GM12878 (cell line): ENCODE results near the gene ADA. TPM values are rescaled to one million over a fixed set of nuclear protein-coding genes. Genes with fewer than 3 reads are reported as not detected.

ENCODE experiments used
- ATAC-seq: fragments of 200-7000 bp; cut with Tn5 transposase; 3 replicates; pipeline ENCODE4 v1.9.1; 2020; ENCODE audit warnings: mild to moderate bottlenecking, moderate library complexity
- BruUV-seq: library from RNA; stranded (reverse); fragments of 400-500 nt; replicated peaks from 2 replicates; lab custom pipeline; 2021; lab: Mats Ljungman, UMichigan
- CTCF ChIA-PET: fragments of 300-600 bp; sonication (Branson Sonifier 250); formaldehyde crosslinking; extraction: SDS; loops from one replicate; lab custom pipeline; 2021; ENCODE audit warnings: inconsistent platforms; lab: Yijun Ruan, JAX
- POLR2A ChIA-PET: fragments of 350-600 bp; formaldehyde crosslinking; extraction: SDS; loops from one replicate; lab custom pipeline; 2021; ENCODE audit warnings: inconsistent platforms; lab: Charles Lee
- RAD21 ChIA-PET: fragments of 300-600 bp; sonication (Branson Sonifier 250); formaldehyde crosslinking; loops from one replicate; lab custom pipeline; 2023; ENCODE audit warnings: antibody characterized with exemption; ENCODE audit not compliant: unreplicated experiment; lab: Charles Lee
- SMC1A ChIA-PET: fragments of 300-600 bp; sonication (Branson Sonifier 250); formaldehyde crosslinking; loops from one replicate; lab custom pipeline; 2023; ENCODE audit not compliant: unreplicated experiment, uncharacterized antibody; lab: Charles Lee
- DNase-seq: peaks from one replicate; pipeline ENCODE4 v3.0.0-alpha.2; 2011; ENCODE audit warnings: low read depth, low spot score
- FAIRE-seq: peaks from 3 replicates; lab custom pipeline; 2011; peaks lifted over from hg19 to GRCh38; lab: Jason Lieb, UNC
- H2AFZ ChIP-seq: 2 replicates; pipeline ENCODE4 v1.6.0; 2011; ENCODE audit warnings: low read depth, low read length, control low read depth; ENCODE audit not compliant: control insufficient read depth
- H3K27ac ChIP-seq: 2 replicates; pipeline ENCODE4 v1.5.1; 2011; ENCODE audit warnings: control low read depth; ENCODE audit not compliant: control insufficient read depth, insufficient read depth
- H3K27me3 ChIP-seq, 2 experiments: replicated peaks in 1 of 2; 2 replicates each; pipeline versions ENCODE4 v1.6.0 to v1.6.1; 2011; ENCODE audit warnings: low read length in 1 of 2; ENCODE audit not compliant: control insufficient read depth in 2 of 2, insufficient read depth in 2 of 2
- H3K36me3 ChIP-seq, 2 experiments: 2 replicates each; pipeline ENCODE4 v1.5.1; 2011; ENCODE audit warnings: low read length in 1 of 2; ENCODE audit not compliant: control insufficient read depth in 2 of 2, insufficient read depth in 2 of 2
- H3K4me1 ChIP-seq: 2 replicates; pipeline ENCODE4 v1.6.1; 2011; ENCODE audit warnings: mild to moderate bottlenecking, low read length, moderate library complexity, mixed read lengths; ENCODE audit not compliant: control insufficient read depth, insufficient read depth
- H3K4me2 ChIP-seq: 2 replicates; pipeline ENCODE4 v1.6.0; 2011; ENCODE audit warnings: control low read depth; ENCODE audit not compliant: control insufficient read depth, insufficient read depth
- H3K4me3 ChIP-seq: fragments of 200-600 bp; sonication (generic); 2 replicates; pipeline ENCODE4 v1.5.1; 2016
- H3K79me2 ChIP-seq: 2 replicates; pipeline ENCODE4 v1.6.0; 2011; ENCODE audit warnings: low read length; ENCODE audit not compliant: control insufficient read depth, insufficient read depth
- H3K9ac ChIP-seq: 2 replicates; pipeline ENCODE4 v1.8.0; 2011; ENCODE audit warnings: low read length, control low read depth, mixed read lengths; ENCODE audit not compliant: control insufficient read depth, insufficient read depth
- H3K9me3 ChIP-seq: replicated peaks from 3 replicates; pipeline ENCODE4 v1.5.1; 2011; ENCODE audit warnings: mild to moderate bottlenecking, low read length; ENCODE audit not compliant: control insufficient read depth, insufficient read depth
- H4K20me1 ChIP-seq: 2 replicates; pipeline ENCODE4 v1.6.0; 2011; ENCODE audit not compliant: control insufficient read depth, insufficient read depth
- CREM ChIP-seq: IDR thresholded peaks from 2 replicates; pipeline ENCODE4 v1.6.1; 2014; ENCODE audit warnings: antibody characterized with exemption, low read depth
- MTA2 ChIP-seq: fragments of 450-650 bp; IDR thresholded peaks from 2 replicates; pipeline ENCODE4 v1.6.1; 2016; ENCODE audit warnings: low read depth, mild to moderate bottlenecking, moderate library complexity
- PKNOX1 ChIP-seq: fragments of 450-650 bp; IDR thresholded peaks from 2 replicates; pipeline ENCODE4 v1.6.1; 2016; ENCODE audit warnings: mild to moderate bottlenecking
- PML ChIP-seq: IDR thresholded peaks from 2 replicates; pipeline ENCODE4 v1.6.1; 2012; ENCODE audit warnings: low read length, inconsistent platforms
- PRDM15 ChIP-seq: fragments of 450-650 bp; formaldehyde crosslinking; IDR thresholded peaks from 2 replicates; pipeline ENCODE4 v1.4.0; 2020; ENCODE audit warnings: mild to moderate bottlenecking, moderate library complexity
- TARDBP ChIP-seq: IDR thresholded peaks from 2 replicates; pipeline ENCODE4 v1.6.1; 2016; ENCODE audit warnings: borderline replicate concordance
- ZBTB11 ChIP-seq: fragments of 450-650 bp; formaldehyde crosslinking; IDR thresholded peaks from 2 replicates; pipeline ENCODE4 v1.5.0; 2022; ENCODE audit warnings: mild to moderate bottlenecking, missing genetic modification characterization
- WGBS: methylation state at CpG from one replicate; pipeline ENCODE4 v1.1.6; 2016; ENCODE audit warnings: low lambda C conversion rate; ENCODE audit not compliant: insufficient replicate concordance, insufficient coverage; ENCODE audit errors: missing lambda C conversion rate; 5-methylcytosine and 5-hydroxymethylcytosine counted together
- in situ Hi-C: fragments of 300-500 bp; cut with MboI; formaldehyde crosslinking; loops from 9 replicates; pipeline ENCODE4 v1.14.3; 2018; ENCODE audit warnings: mixed read lengths
- intact Hi-C: fragments of 100-400 bp; cut with micrococcal nuclease; formaldehyde crosslinking; loops from one replicate; pipeline ENCODE4 v1.14.2; 2022; ENCODE audit not compliant: unreplicated experiment
- polyA plus RNA-seq, 11 experiments: library from polyadenylated mRNA; depleted of rRNA in 4 of 11; unstranded in 6 of 11; stranded (reverse) in 5 of 11; fragments of >200 nt; fragmentation: Nextera tagmentation in 4 of 11; fragmentation: Illumina TruSeq in 1 of 11; extraction: Ambion mirVana in 4 of 11; extraction: Trizol in 1 of 11; gene quantifications; 1 replicate in 1 of 11; 2 replicates in 10 of 11; pipeline versions ENCODE4 v1.2.1 to v1.2.3, GENCODE V29; 2011 to 2016; ENCODE audit warnings: inconsistent platforms in 2 of 11, missing spikeins in 2 of 11, low read depth in 1 of 11
- total RNA-seq, 4 experiments: library from RNA; depleted of rRNA in 3 of 4; stranded (reverse); fragments of >200 nt in 3 of 4; fragmentation: Illumina TruSeq in 1 of 4; extraction: Trizol in 1 of 4; gene quantifications; 2 replicates each; pipeline versions ENCODE4 v1.2.1 to v1.2.3, GENCODE V29; 2013 to 2021

The ADA gene
- total and polyA plus RNA-seq, 10 of the 15 experiments (the other 5 are each of a cell fraction or from before 2014, with no cell fraction given) = 40.9 to 217 (median 90.8) TPM

- no TSS peak for BruUV-seq
- DNase-seq (no peak), ATAC-seq (no peak), FAIRE-seq (no peak)
- ChIA-PET POLR2A (no interaction called here), CTCF (no interaction called here), SMC1A (no interaction called here), RAD21 (no interaction called here)
- Histone ChIP-seq H3K27me3 (no peaks in the 10 kb centered on the region), H3K9me3 (no peaks in the 10 kb centered on the region), H3K9ac (no peak overlapping the region), H3K4me1 (peaks cover 4% of the 10 kb centered on the region; the same call in 1 of the 2 replicates), H3K27ac (no peak overlapping the region), H3K4me2 (no peak overlapping the region), H3K4me3 (no peak overlapping the region), H2AFZ (no peak overlapping the region), H3K36me3 (no peaks in the 10 kb centered on the region), H4K20me1 (no peaks in the 10 kb centered on the region), H3K79me2 (no peaks in the 10 kb centered on the region)
- intact Hi-C loops (no loop called here), in situ Hi-C loops (loop anchor here (5.0 kb wide), 2 partner anchors 44 to 179 kb away; no protein-coding TSS in a partner anchor)
- 25% methylated on average over 7 of the region's 7 CpGs for WGBS
- TF ChIP-seq PKNOX1 (no peak), PML (no peak)
Observed at GRCh38 chr20:44688053-44688625, 36.6 kb upstream of the ADA start.

- Histone ChIP-seq H3K4me3 (no peak overlapping the region), H3K9ac (no peak overlapping the region), H3K27ac (no peak overlapping the region), H3K27me3 (no peaks in the 10 kb centered on the region), H3K36me3 (no peaks in the 10 kb centered on the region), H3K9me3 (no peaks in the 10 kb centered on the region), H3K4me2 (no peak overlapping the region), H4K20me1 (no peaks in the 10 kb centered on the region), H3K4me1 (peaks cover 4% of the 10 kb centered on the region; the same call in 1 of the 2 replicates), H2AFZ (no peak overlapping the region), H3K79me2 (no peaks in the 10 kb centered on the region)
- DNase-seq (no peak), FAIRE-seq (no peak), ATAC-seq (no peak)
- intact Hi-C loops (no loop called here), in situ Hi-C loops (loop anchor here (5.0 kb wide), 2 partner anchors 45 to 180 kb away; no protein-coding TSS in a partner anchor)
- WGBS = 32% methylated on average over 4 of the region's 4 CpGs
- ChIA-PET RAD21 (no interaction called here), CTCF (interaction anchor here (1.3 to 6.7 kb wide), 3 partner anchors 44 to 180 kb away, joined by 5 to 91 read pairs (median 42); no protein-coding TSS in a partner anchor), POLR2A (no interaction called here), SMC1A (no interaction called here)
- BruUV-seq = no TSS peak
- TF ChIP-seq CREM = no peak
- no peak for TF ChIP-seq MTA2
- TF ChIP-seq TARDBP = no peak
- no peak for TF ChIP-seq PRDM15 (CRISPR knock-in tag)
- no peak for TF ChIP-seq ZBTB11 (CRISPR knock-in tag)
- no peak for TF ChIP-seq PML
Observed at GRCh38 chr20:44686934-44687333, 35.4 kb upstream of the ADA start.
